Measurements from ENCODE around the gene PPARD.

The PPARD gene

GRCh38 chr6:35391240-35391968, 49.0 kb downstream of the PPARD start:
- FAIRE-seq (no peak), DNase-seq (ENCODE audit: insufficient read length, low spot score) (no peak)
- no peak for TF ChIP-seq TAF1 (IDR thresholded peaks at IDR 0.05; ENCODE audit: low read depth, low read length)

- TF ChIP-seq PAX5 (IDR thresholded peaks at IDR 0.05; ENCODE audit: insufficient read depth, low read length, severe bottlenecking) (no peak), POLR2A (IDR thresholded peaks at IDR 0.05; ENCODE audit: low read depth, low read length) (no peak), TAF1 (IDR thresholded peaks at IDR 0.05; ENCODE audit: low read depth, low read length) (no peak), POLR2AphosphoS5 (IDR thresholded peaks at IDR 0.05; ENCODE audit: low read depth, low read length) (no peak), POU2F2 (IDR thresholded peaks at IDR 0.05; ENCODE audit: low read depth, low read length) (no peak), SPI1 (IDR thresholded peaks at IDR 0.05; ENCODE audit: low read depth, low read length) (no peak)
- FAIRE-seq, result no peak
- no peak for DNase-seq (ENCODE audit: insufficient read length, low spot score)
Measured at GRCh38 chr6:35392111-35392702, 49.8 kb downstream of the PPARD start.

- TF ChIP-seq PAX5 (IDR thresholded peaks at IDR 0.05; ENCODE audit: insufficient read depth, low read length, severe bottlenecking) (no peak), TAF1 (IDR thresholded peaks at IDR 0.05; ENCODE audit: low read depth, low read length) (no peak), POU2F2 (IDR thresholded peaks at IDR 0.05; ENCODE audit: low read depth, low read length) (no peak)
- DNase-seq (ENCODE audit: insufficient read length, low spot score), result no peak
- no peak for FAIRE-seq
Measured at GRCh38 chr6:35392773-35393672, 50.7 kb downstream of the PPARD start.

DNA sequence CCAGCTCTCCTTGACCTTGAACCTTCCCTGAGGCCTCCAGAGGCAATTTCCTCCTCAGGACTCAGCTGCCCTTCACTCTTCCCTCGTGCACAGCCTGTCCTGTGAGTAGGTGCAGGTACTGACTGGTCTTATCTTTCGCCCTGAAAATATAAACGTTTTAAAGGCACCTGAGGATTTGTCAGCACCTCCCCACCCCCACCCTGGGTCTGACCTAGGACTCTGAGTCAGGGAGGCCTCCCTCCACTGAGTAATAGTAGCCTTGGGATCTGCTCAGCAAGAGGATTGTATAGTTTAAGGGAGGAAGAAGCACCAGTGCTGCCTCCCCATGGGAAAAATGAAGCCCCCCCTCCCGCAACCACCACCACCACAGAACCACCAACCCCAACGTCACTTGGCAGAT, 54.6 kb downstream of the PPARD start:
- DNase-seq (ENCODE audit: insufficient read length, low spot score), result no peak
- TF ChIP-seq POLR2A (IDR thresholded peaks at IDR 0.05; ENCODE audit: low read depth, low read length), result no peak
- TF ChIP-seq POLR2AphosphoS5 (IDR thresholded peaks at IDR 0.05; ENCODE audit: low read depth, low read length), result no peak
- FAIRE-seq, result no peak

- FAIRE-seq (no peak), DNase-seq (ENCODE audit: insufficient read length, low spot score) (no peak)
- TF ChIP-seq POLR2A (IDR thresholded peaks at IDR 0.05; ENCODE audit: low read depth, low read length) (no peak), TAF1 (IDR thresholded peaks at IDR 0.05; ENCODE audit: low read depth, low read length) (no peak), POLR2AphosphoS5 (IDR thresholded peaks at IDR 0.05; ENCODE audit: low read depth, low read length) (no peak), PAX5 (IDR thresholded peaks at IDR 0.05; ENCODE audit: insufficient read depth, low read length, severe bottlenecking) (no peak), POU2F2 (IDR thresholded peaks at IDR 0.05; ENCODE audit: low read depth, low read length) (no peak), SPI1 (IDR thresholded peaks at IDR 0.05; ENCODE audit: low read depth, low read length) (no peak)
Measured at GRCh38 chr6:35397806-35398418, 55.6 kb downstream of the PPARD start.

GRCh38 chr6:35398526-35398925, 56.2 kb downstream of the PPARD start:
- no peak for FAIRE-seq

GRCh38 chr6:35400111-35400510, 57.8 kb downstream of the PPARD start:
- FAIRE-seq (no peak), DNase-seq (ENCODE audit: insufficient read length, low spot score) (no peak)
- TF ChIP-seq POLR2A (IDR thresholded peaks at IDR 0.05; ENCODE audit: low read depth, low read length), result no peak
- TF ChIP-seq TAF1 (IDR thresholded peaks at IDR 0.05; ENCODE audit: low read depth, low read length), result no peak
- TF ChIP-seq POU2F2 (IDR thresholded peaks at IDR 0.05; ENCODE audit: low read depth, low read length), result no peak
- no peak for TF ChIP-seq POLR2AphosphoS5 (IDR thresholded peaks at IDR 0.05; ENCODE audit: low read depth, low read length)
- TF ChIP-seq SPI1 (IDR thresholded peaks at IDR 0.05; ENCODE audit: low read depth, low read length), result no peak
- TF ChIP-seq PAX5 (IDR thresholded peaks at IDR 0.05; ENCODE audit: insufficient read depth, low read length, severe bottlenecking), result no peak

More at GRCh38 chr6:35398526-35398925, 56.2 kb downstream of the PPARD start:
- no peak for TF ChIP-seq SPI1 (IDR thresholded peaks at IDR 0.05; ENCODE audit: low read depth, low read length)
- TF ChIP-seq POU2F2 (IDR thresholded peaks at IDR 0.05; ENCODE audit: low read depth, low read length), result no peak
- no peak for TF ChIP-seq POLR2AphosphoS5 (IDR thresholded peaks at IDR 0.05; ENCODE audit: low read depth, low read length)
- no peak for TF ChIP-seq TAF1 (IDR thresholded peaks at IDR 0.05; ENCODE audit: low read depth, low read length)
- no peak for TF ChIP-seq POLR2A (IDR thresholded peaks at IDR 0.05; ENCODE audit: low read depth, low read length)
- no peak for TF ChIP-seq PAX5 (IDR thresholded peaks at IDR 0.05; ENCODE audit: insufficient read depth, low read length, severe bottlenecking)
- no peak for DNase-seq (ENCODE audit: insufficient read length, low spot score)

DNA sequence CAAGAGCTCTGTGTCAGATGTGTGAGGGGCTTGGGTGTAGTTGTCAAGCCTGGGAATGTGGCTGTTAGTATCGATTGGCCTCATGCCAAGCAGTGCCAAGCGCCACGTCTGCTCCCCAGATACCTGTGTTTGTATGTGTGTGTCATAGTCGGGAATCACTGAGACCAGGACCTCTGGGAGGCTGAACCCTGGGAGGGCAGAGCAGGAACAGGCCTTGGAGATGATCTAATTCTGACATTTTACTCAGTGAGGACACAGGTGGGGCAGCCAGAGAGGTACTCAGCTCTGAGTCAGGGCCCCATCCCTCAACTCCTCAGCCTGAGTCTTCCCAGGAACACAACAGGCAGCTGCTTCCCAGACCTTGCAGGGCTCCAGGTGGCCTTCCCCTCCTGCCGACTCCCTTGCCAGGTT, 58.5 kb downstream of the PPARD start:
- FAIRE-seq, result no peak
- DNase-seq (ENCODE audit: insufficient read length, low spot score), result no peak
- TF ChIP-seq PAX5 (IDR thresholded peaks at IDR 0.05; ENCODE audit: insufficient read depth, low read length, severe bottlenecking) (no peak), POLR2A (IDR thresholded peaks at IDR 0.05; ENCODE audit: low read depth, low read length) (no peak), SPI1 (IDR thresholded peaks at IDR 0.05; ENCODE audit: low read depth, low read length) (no peak), POU2F2 (IDR thresholded peaks at IDR 0.05; ENCODE audit: low read depth, low read length) (no peak), TAF1 (IDR thresholded peaks at IDR 0.05; ENCODE audit: low read depth, low read length) (no peak), POLR2AphosphoS5 (IDR thresholded peaks at IDR 0.05; ENCODE audit: low read depth, low read length) (no peak)

DNA sequence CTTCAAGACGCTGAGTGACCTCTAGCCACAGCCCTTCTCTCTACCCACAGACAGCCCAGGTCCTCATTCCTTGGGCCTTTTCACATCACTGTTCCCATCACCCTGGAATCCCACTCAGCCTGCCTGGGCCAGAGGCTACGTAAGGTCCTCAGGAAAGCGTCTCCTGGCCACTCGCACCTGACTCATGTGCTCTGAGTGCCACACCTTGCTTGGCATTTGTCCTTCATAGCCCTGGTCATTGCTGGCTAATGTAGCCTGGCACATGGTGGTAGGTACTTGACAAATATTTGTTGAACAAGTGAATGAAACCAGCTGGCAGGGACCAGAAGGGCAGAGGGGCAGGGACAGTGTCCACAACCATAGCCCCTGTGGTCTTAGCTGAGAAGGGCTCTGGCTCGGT, 59.2 kb downstream of the PPARD start:
- DNase-seq (ENCODE audit: insufficient read length, low spot score) (no peak), FAIRE-seq (no peak)
- TF ChIP-seq SPI1 (IDR thresholded peaks at IDR 0.05; ENCODE audit: low read depth, low read length) (no peak), POLR2A (IDR thresholded peaks at IDR 0.05; ENCODE audit: low read depth, low read length) (no peak), PAX5 (IDR thresholded peaks at IDR 0.05; ENCODE audit: insufficient read depth, low read length, severe bottlenecking) (no peak), POU2F2 (IDR thresholded peaks at IDR 0.05; ENCODE audit: low read depth, low read length) (no peak), TAF1 (IDR thresholded peaks at IDR 0.05; ENCODE audit: low read depth, low read length) (no peak), POLR2AphosphoS5 (IDR thresholded peaks at IDR 0.05; ENCODE audit: low read depth, low read length) (no peak)
